B cell (primary cell): ENCODE measurements around the gene SEC31B. TPM values are rescaled to one million over a fixed set of nuclear protein-coding genes. Genes with fewer than 3 reads are reported as not detected.

Source experiments
- ATAC-seq: fragments of 200-7000 bp; cut with Tn5 transposase; one replicate; pipeline ENCODE4 v1.10.0; 2021; ENCODE audit warnings: low read depth, mild to moderate bottlenecking, moderate number of reproducible peaks, moderate library complexity
- CTCF ChIA-PET: fragments of 350-600 bp; sonication (Branson Sonifier 250); formaldehyde crosslinking; loops from one replicate; lab custom pipeline; 2021; ENCODE audit warnings: antibody characterized with exemption, inconsistent platforms; lab: Charles Lee
- POLR2A ChIA-PET: fragments of 350-600 bp; sonication (Branson Sonifier 250); formaldehyde crosslinking; loops from one replicate; lab custom pipeline; 2021; ENCODE audit warnings: antibody characterized with exemption; lab: Charles Lee
- DNase-seq: peaks from one replicate; pipeline ENCODE4 v3.0.0; 2013
- H2AFZ ChIP-seq: 2 replicates; pipeline ENCODE4 v1.6.1; 2012; ENCODE audit warnings: mild to moderate bottlenecking, low read depth, low read length; ENCODE audit not compliant: insufficient read depth, poor library complexity, severe bottlenecking
- H3K27ac ChIP-seq, 2 donors: 1 replicate in 1 of 2; 2 replicates in 1 of 2; pipeline ENCODE4 v1.5.1; 2012 to 2013; ENCODE audit warnings: low read length in 2 of 2, mild to moderate bottlenecking in 2 of 2, moderate library complexity in 1 of 2
- H3K27me3 ChIP-seq, 4 experiments: fragments of 200-600 bp in 1 of 4; sonication (generic) in 1 of 4; replicated peaks in 1 of 4; 1 replicate in 2 of 4; 2 replicates in 2 of 4; pipeline versions ENCODE4 v1.6.1 to v1.7.0; 2013 to 2016; ENCODE audit warnings: low read length in 3 of 4, mild to moderate bottlenecking in 2 of 4, mixed read lengths in 1 of 4, moderate library complexity in 1 of 4; ENCODE audit not compliant: insufficient read depth in 4 of 4, control insufficient read depth in 3 of 4; ENCODE audit errors: control extremely low read depth in 1 of 4
- H3K36me3 ChIP-seq, 2 experiments: replicated peaks in 1 of 2; 1 replicate in 1 of 2; 2 replicates in 1 of 2; pipeline versions ENCODE4 v1.6.1 to v1.7.1; 2013; ENCODE audit warnings: low read length in 1 of 2; ENCODE audit not compliant: insufficient read depth in 2 of 2, control insufficient read depth in 1 of 2; ENCODE audit errors: control extremely low read depth in 1 of 2, extremely low read depth in 1 of 2
- H3K4me1 ChIP-seq, 2 donors: fragments of 200-600 bp in 1 of 2; sonication (generic) in 1 of 2; 1 replicate in 1 of 2; 2 replicates in 1 of 2; pipeline versions ENCODE4 v1.5.1 to v1.6.1; 2013 to 2017; ENCODE audit warnings: low read length in 2 of 2; ENCODE audit not compliant: control insufficient read depth in 2 of 2, insufficient read depth in 2 of 2
- H3K4me2 ChIP-seq: replicated peaks from 2 replicates; pipeline ENCODE3; 2012; ENCODE audit warnings: mild to moderate bottlenecking, low read depth, low read length; ENCODE audit not compliant: poor library complexity, severe bottlenecking
- H3K4me3 ChIP-seq, 5 experiments: fragments of 200-600 bp in 1 of 5; sonication (generic) in 1 of 5; 1 replicate in 3 of 5; 2 replicates in 2 of 5; pipeline versions ENCODE4 v1.5.1 to v1.7.0; 2011 to 2016; ENCODE audit warnings: low read length in 4 of 5, mild to moderate bottlenecking in 4 of 5, low read depth in 2 of 5, control low read depth in 1 of 5, moderate library complexity in 1 of 5; ENCODE audit not compliant: insufficient read depth in 1 of 5; ENCODE audit errors: control extremely low read depth in 1 of 5, extremely low read depth in 1 of 5
- H3K79me2 ChIP-seq: fragments of 200-600 bp; sonication (generic); one replicate; pipeline ENCODE4 v1.6.0; 2016; ENCODE audit warnings: low read length; ENCODE audit not compliant: control insufficient read depth, insufficient read depth
- H3K9ac ChIP-seq: fragments of 200-600 bp; sonication (generic); 2 replicates; pipeline ENCODE4 v1.6.1; 2017; ENCODE audit warnings: mild to moderate bottlenecking, low read length, moderate library complexity
- H3K9me3 ChIP-seq, 3 donors: one replicate each; pipeline versions ENCODE4 v1.6.1 to v1.7.1; 2013; ENCODE audit warnings: low read length in 2 of 3; ENCODE audit not compliant: control insufficient read depth in 2 of 3, insufficient read depth in 1 of 3; ENCODE audit errors: control extremely low read depth in 1 of 3
- H4K20me1 ChIP-seq: 2 replicates; pipeline ENCODE4 v1.6.0; 2012; ENCODE audit warnings: mild to moderate bottlenecking, low read length; ENCODE audit not compliant: insufficient read depth, control insufficient read depth, poor library complexity, severe bottlenecking
- H3K27ac Mint-ChIP-seq: one replicate; pipeline ENCODE4 v1.8.0; 2021; ENCODE audit warnings: mixed read lengths
- H3K27me3 Mint-ChIP-seq: one replicate; pipeline ENCODE4 v1.8.0; 2021; ENCODE audit warnings: mixed read lengths
- H3K4me1 Mint-ChIP-seq: one replicate; pipeline ENCODE4 v1.8.0; 2021; ENCODE audit warnings: mixed read lengths
- H3K4me3 Mint-ChIP-seq: one replicate; pipeline ENCODE4 v1.8.0; 2021; ENCODE audit warnings: mixed read lengths
- H3K9me3 Mint-ChIP-seq: one replicate; pipeline ENCODE4 v1.8.0; 2022; ENCODE audit warnings: mixed read lengths; ENCODE audit not compliant: insufficient read depth
- CTCF ChIP-seq: fragments of 200-600 bp; IDR thresholded peaks from one replicate; pipeline ENCODE4 v1.8.0; 2022; ENCODE audit warnings: antibody characterized with exemption, mild to moderate bottlenecking
- EZH2 ChIP-seq: IDR thresholded peaks from 2 replicates; pipeline ENCODE4 v1.6.1; 2012; ENCODE audit warnings: borderline replicate concordance, low read depth, mild to moderate bottlenecking, moderate library complexity, low read length; ENCODE audit not compliant: insufficient read depth, poor library complexity, severe bottlenecking
- WGBS: methylation state at CpG from one replicate; pipeline ENCODE4 v1.1.5; 2013; ENCODE audit warnings: missing lambda C conversion rate; ENCODE audit not compliant: insufficient coverage; 5-methylcytosine and 5-hydroxymethylcytosine counted together
- intact Hi-C: fragments of 100-400 bp; cut with micrococcal nuclease; formaldehyde crosslinking; loops from one replicate; pipeline ENCODE4 v1.10.0; 2022
- polyA plus RNA-seq: library from polyadenylated mRNA; depleted of rRNA; stranded (reverse); fragments of >200 nt; gene quantifications from 2 replicates; pipeline ENCODE4 v1.2.3, GENCODE V29; 2012
- total RNA-seq, 2 donors: library from RNA; stranded (reverse); fragments of 120-200 nt in 1 of 2; gene quantifications; 1 replicate in 1 of 2; 2 replicates in 1 of 2; pipeline versions ENCODE4 v1.2.3 to v1.2.4, GENCODE V29; 2013 to 2022

SEC31B gene
- total and polyA plus RNA-seq, 2 donors (not counting 1 experiment from before 2014, with no cell fraction given), result 36.3 to 45.7 TPM

GRCh38 chr10:100531761-100532160 lies 12.1 kb upstream of the SEC31B start:
- Histone ChIP-seq H4K20me1 (peaks cover 7% of the 10 kb centered on the region), H3K36me3 (peaks cover under 1 to 2% of the 10 kb centered on the region in 2 experiments), H3K9ac (no peak overlapping the region), H2AFZ (no peak overlapping the region), H3K4me3 (no peak overlapping the region), H3K9me3 (no peaks in the 10 kb centered on the region), H3K27me3 (no peaks in the 10 kb centered on the region), H3K4me1 (peaks cover 29 to 35% of the 10 kb centered on the region in 2 donors), H3K4me2 (no peak overlapping the region), H3K27ac (no peak overlapping the region), H3K79me2 (peaks cover 46% of the 10 kb centered on the region)
- H3K4me3 Mint-ChIP-seq, result no peak overlapping the region
- ChIA-PET POLR2A (no interaction called here), CTCF (no interaction called here)
- DNase-seq (no peak), ATAC-seq (no peak)
- H3K4me1 Mint-ChIP-seq, result peaks cover 30% of the 10 kb centered on the region
- no peaks in the 10 kb centered on the region for H3K27me3 Mint-ChIP-seq
- intact Hi-C loops, result loop anchor here (10.0 kb wide), 2 partner anchors 293 to 347 kb away; partner anchors contain the start of gene ERLIN1
- H3K9me3 Mint-ChIP-seq, result no peaks in the 10 kb centered on the region
- TF ChIP-seq CTCF (no peak), EZH2 (no peak)
- H3K27ac Mint-ChIP-seq, result no peak overlapping the region

DNA sequence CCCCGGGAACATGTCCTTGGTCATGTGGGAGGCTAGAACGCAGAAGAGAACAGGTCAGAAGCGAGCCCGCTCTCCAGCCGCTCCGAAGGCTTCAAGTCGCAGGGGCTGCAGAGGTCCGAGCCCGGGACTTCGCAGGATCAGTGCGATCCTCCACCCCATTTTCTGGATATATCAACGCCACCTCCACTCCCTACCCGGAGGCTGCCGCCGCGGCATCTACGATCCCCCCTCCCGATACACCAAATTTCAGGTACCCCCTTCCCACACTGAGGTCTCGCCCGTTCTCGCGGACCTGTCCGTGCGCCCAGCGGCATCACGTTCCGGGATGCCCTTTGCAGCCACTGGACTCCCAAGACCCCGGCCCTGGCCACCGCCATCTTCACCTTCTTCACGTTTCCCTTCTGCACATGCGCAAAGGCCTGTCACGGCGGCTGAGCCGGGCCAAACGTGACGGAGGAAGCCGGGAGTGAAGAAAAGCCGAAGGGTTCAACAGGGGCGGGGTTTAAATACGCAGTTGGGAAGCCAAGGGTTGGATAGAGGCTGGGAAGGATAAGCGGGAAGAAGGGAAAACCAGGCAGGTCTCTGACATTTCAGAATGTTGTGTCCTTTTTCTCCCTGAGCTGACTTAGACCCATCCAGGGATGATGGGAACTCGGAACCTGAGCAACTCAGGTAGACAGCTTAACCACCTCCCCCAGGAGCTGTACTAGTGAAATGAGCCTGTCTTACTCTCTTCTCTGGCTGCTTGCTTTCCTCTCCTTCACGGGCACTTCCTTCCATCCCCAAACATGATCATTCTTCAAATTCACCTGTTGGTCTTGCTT lies 10.0 kb upstream of the SEC31B start, which contains the start of gene NDUFB8:
NDUFB8 (minus strand) TSS at position 397 of the 824 bp plus-strand sequence; CDS start at position 377, 20 bp downstream.
- CTCF ChIA-PET, result interaction anchor here (0.6 to 1.6 kb wide), 3 partner anchors 11 to 157 kb away, joined by 3 to 4 read pairs (median 3); no protein-coding TSS in a partner anchor

More for the DNA sequence above, 10.0 kb upstream of the SEC31B start, which contains the start of gene NDUFB8:
- Histone ChIP-seq H3K27ac (peak within 1 kb of the TSS; percentile 65 to 83), H3K9ac (peak within 1 kb of the TSS; percentile 92), H3K9me3 (no peaks in the 10 kb centered on the region), H3K79me2 (peaks cover 27% of the 10 kb centered on the region), H3K4me1 (peaks cover 16 to 21% of the 10 kb centered on the region in 2 donors), H2AFZ (peak within 1 kb of the TSS; percentile 97), H4K20me1 (peaks cover 5% of the 10 kb centered on the region), H3K4me2 (peak within 1 kb of the TSS; percentile 88), H3K4me3 (peak within 1 kb of the TSS; percentile 65 to 98 (median 81)), H3K36me3 (peaks cover 12 to 18% of the 10 kb centered on the region in 2 experiments), H3K27me3 (no peaks in the 10 kb centered on the region)
- ATAC-seq (peak; percentile 87), DNase-seq (peak; percentile 89)
- TF ChIP-seq EZH2 (no peak), CTCF (no peak)
- WGBS, result 1% methylated on average over 31 of the region's 43 CpGs
- Mint-ChIP-seq H3K9me3 (no peaks in the 10 kb centered on the region), H3K27ac (peak within 1 kb of the TSS; percentile 98), H3K27me3 (no peaks in the 10 kb centered on the region), H3K4me1 (peaks cover 33% of the 10 kb centered on the region), H3K4me3 (peak within 1 kb of the TSS; percentile 100)
- intact Hi-C loops, result loop anchor here (2.0 to 10.0 kb wide), 3 partner anchors 295 to 383 kb away; partner anchors contain the start of genes ERLIN1 and SLF2
- POLR2A ChIA-PET, result no interaction called here
